Peyer's patch (tissue), 4 donors: ENCODE measurements around the gene MLST8. TPM values are rescaled to one million over a fixed set of nuclear protein-coding genes. Genes with fewer than 3 reads are reported as not detected.

Experiments
- DNase-seq, 3 donors: peaks; one replicate each; pipeline ENCODE4 v3.0.0-alpha.2; 2017 to 2019
- H3K27ac ChIP-seq, 4 donors: fragments of 200-600 bp; sonication (generic); one replicate each; pipeline ENCODE4 v1.5.1; 2016 to 2019
- H3K27me3 ChIP-seq, 2 donors: fragments of 200-600 bp; sonication (generic); one replicate each; pipeline ENCODE4 v1.5.1; 2019
- H3K36me3 ChIP-seq, 3 donors: fragments of 200-600 bp; sonication (generic); one replicate each; pipeline ENCODE4 v1.5.1; 2016 to 2019
- H3K4me1 ChIP-seq, 4 donors: fragments of 200-600 bp; sonication (generic); one replicate each; pipeline ENCODE4 v1.5.1; 2016 to 2019
- H3K4me3 ChIP-seq, 4 donors: fragments of 200-600 bp; sonication (generic); 1 replicate in 3 of 4; 2 replicates in 1 of 4; pipeline ENCODE4 v1.5.1; 2016 to 2019; ENCODE audit warnings: mild to moderate bottlenecking in 1 of 4
- H3K9me3 ChIP-seq, 4 donors: fragments of 200-600 bp; sonication (generic); one replicate each; pipeline ENCODE4 v1.5.1; 2016 to 2019; ENCODE audit warnings: mild to moderate bottlenecking in 1 of 4
- CTCF ChIP-seq, 6 experiments: fragments of 450-650 bp in 4 of 6; fragments of 200-600 bp in 2 of 6; sonication (generic) in 1 of 6; IDR thresholded peaks; one replicate each; pipeline ENCODE4 v1.5.1; 2017 to 2019; ENCODE audit warnings: antibody characterized with exemption in 6 of 6, mild to moderate bottlenecking in 3 of 6, moderate library complexity in 1 of 6
- POLR2A ChIP-seq, 2 donors: fragments of 450-650 bp; IDR thresholded peaks; one replicate each; pipeline ENCODE4 v1.5.1; 2017; ENCODE audit warnings: antibody characterized with exemption in 2 of 2, mild to moderate bottlenecking in 2 of 2, moderate library complexity in 2 of 2
- total RNA-seq, 4 donors: library from RNA; depleted of rRNA; stranded (reverse); fragments of >200 nt; gene quantifications; one replicate each; pipeline ENCODE4 v1.1.0, GENCODE V29; 2016

The MLST8 gene
- total RNA-seq, 4 donors from 2014 or later: 45.7 to 95.7 (median 69.4) TPM

- H3K4me3 ChIP-seq: no peak overlapping the region
- no peaks in the 10 kb centered on the region for H3K36me3 ChIP-seq
- H3K4me1 ChIP-seq: no peaks in the 10 kb centered on the region
- no peak overlapping the region for H3K27ac ChIP-seq
- no peaks in the 10 kb centered on the region for H3K27me3 ChIP-seq
- no peak for DNase-seq
- TF ChIP-seq CTCF (IDR thresholded peaks at IDR 0.05): no peak
- no peak for TF ChIP-seq POLR2A (IDR thresholded peaks at IDR 0.05)
- no peaks in the 10 kb centered on the region for H3K9me3 ChIP-seq
Observed at GRCh38 chr16:2183671-2184070, 21.6 kb upstream of the MLST8 start.

- Histone ChIP-seq H3K4me1 (no peaks in the 10 kb centered on the region), H3K36me3 (no peaks in the 10 kb centered on the region), H3K27me3 (no peaks in the 10 kb centered on the region), H3K27ac (no peak overlapping the region), H3K9me3 (no peaks in the 10 kb centered on the region), H3K4me3 (no peak overlapping the region)
- TF ChIP-seq POLR2A (IDR thresholded peaks at IDR 0.05): no peak
- no peak for TF ChIP-seq CTCF (IDR thresholded peaks at IDR 0.05)
- DNase-seq: no peak
Observed at GRCh38 chr16:2184346-2184745, 20.9 kb upstream of the MLST8 start.

GRCh38 chr16:2184962-2185361 lies 20.3 kb upstream of the MLST8 start:
- no peak overlapping the region for H3K4me3 ChIP-seq
- no peak for DNase-seq
- no peaks in the 10 kb centered on the region for H3K27me3 ChIP-seq
- H3K4me1 ChIP-seq: no peaks in the 10 kb centered on the region
- no peak overlapping the region for H3K27ac ChIP-seq
- TF ChIP-seq CTCF (IDR thresholded peaks at IDR 0.05) (no peak), POLR2A (IDR thresholded peaks at IDR 0.05) (no peak)
- H3K9me3 ChIP-seq: no peaks in the 10 kb centered on the region
- H3K36me3 ChIP-seq: no peaks in the 10 kb centered on the region

- no peak overlapping the region for H3K4me3 ChIP-seq
- H3K27me3 ChIP-seq: no peaks in the 10 kb centered on the region
- no peak overlapping the region for H3K27ac ChIP-seq
- TF ChIP-seq CTCF (IDR thresholded peaks at IDR 0.05) (no peak), POLR2A (IDR thresholded peaks at IDR 0.05) (no peak)
- DNase-seq: no peak
- no peaks in the 10 kb centered on the region for H3K4me1 ChIP-seq
- H3K36me3 ChIP-seq: no peaks in the 10 kb centered on the region
- H3K9me3 ChIP-seq: no peaks in the 10 kb centered on the region
Observed at GRCh38 chr16:2186064-2186463, 19.2 kb upstream of the MLST8 start.

GRCh38 chr16:2186505-2186904 lies 18.7 kb upstream of the MLST8 start:
- Histone ChIP-seq H3K36me3 (no peaks in the 10 kb centered on the region), H3K27ac (no peak overlapping the region), H3K9me3 (no peaks in the 10 kb centered on the region), H3K4me3 (no peak overlapping the region), H3K4me1 (no peaks in the 10 kb centered on the region), H3K27me3 (no peaks in the 10 kb centered on the region)
- no peak for DNase-seq
- no peak for TF ChIP-seq POLR2A (IDR thresholded peaks at IDR 0.05)
- TF ChIP-seq CTCF (IDR thresholded peaks at IDR 0.05): no peak

- Histone ChIP-seq H3K9me3 (no peaks in the 10 kb centered on the region), H3K36me3 (no peaks in the 10 kb centered on the region), H3K4me3 (no peak overlapping the region), H3K27me3 (no peaks in the 10 kb centered on the region), H3K4me1 (no peaks in the 10 kb centered on the region), H3K27ac (no peak overlapping the region)
- TF ChIP-seq CTCF (IDR thresholded peaks at IDR 0.05): no peak
- DNase-seq: no peak
Observed at GRCh38 chr16:2187212-2187611, 18.0 kb upstream of the MLST8 start.
